GM12878 (cell line): ENCODE data around the gene HPS5. TPM values are rescaled to one million over a fixed set of nuclear protein-coding genes. Genes with fewer than 3 reads are reported as not detected.
A peak's percentile ranks its signal among the peaks of the same experiment; 100 is the strongest.

Experiments
- ATAC-seq: fragments of 200-7000 bp; cut with Tn5 transposase; 3 replicates; pipeline ENCODE4 v1.9.1; 2020; ENCODE audit warnings: mild to moderate bottlenecking, moderate library complexity
- BruUV-seq: library from RNA; stranded (reverse); fragments of 400-500 nt; replicated peaks from 2 replicates; lab custom pipeline; 2021; lab: Mats Ljungman, UMichigan
- CTCF ChIA-PET: fragments of 300-600 bp; sonication (Branson Sonifier 250); formaldehyde crosslinking; extraction: SDS; loops from one replicate; lab custom pipeline; 2021; ENCODE audit warnings: inconsistent platforms; lab: Yijun Ruan, JAX
- POLR2A ChIA-PET: fragments of 350-600 bp; formaldehyde crosslinking; extraction: SDS; loops from one replicate; lab custom pipeline; 2021; ENCODE audit warnings: inconsistent platforms; lab: Charles Lee
- RAD21 ChIA-PET: fragments of 300-600 bp; sonication (Branson Sonifier 250); formaldehyde crosslinking; loops from one replicate; lab custom pipeline; 2023; ENCODE audit warnings: antibody characterized with exemption; ENCODE audit not compliant: unreplicated experiment; lab: Charles Lee
- SMC1A ChIA-PET: fragments of 300-600 bp; sonication (Branson Sonifier 250); formaldehyde crosslinking; loops from one replicate; lab custom pipeline; 2023; ENCODE audit not compliant: unreplicated experiment, uncharacterized antibody; lab: Charles Lee
- DNase-seq: peaks from one replicate; pipeline ENCODE4 v3.0.0-alpha.2; 2011; ENCODE audit warnings: low read depth, low spot score
- FAIRE-seq: peaks from 3 replicates; lab custom pipeline; 2011; peaks lifted over from hg19 to GRCh38; lab: Jason Lieb, UNC
- H2AFZ ChIP-seq: 2 replicates; pipeline ENCODE4 v1.6.0; 2011; ENCODE audit warnings: low read depth, low read length, control low read depth; ENCODE audit not compliant: control insufficient read depth
- H3K27ac ChIP-seq: 2 replicates; pipeline ENCODE4 v1.5.1; 2011; ENCODE audit warnings: control low read depth; ENCODE audit not compliant: control insufficient read depth, insufficient read depth
- H3K27me3 ChIP-seq, 2 experiments: replicated peaks in 1 of 2; 2 replicates each; pipeline versions ENCODE4 v1.6.0 to v1.6.1; 2011; ENCODE audit warnings: low read length in 1 of 2; ENCODE audit not compliant: control insufficient read depth in 2 of 2, insufficient read depth in 2 of 2
- H3K36me3 ChIP-seq, 2 experiments: 2 replicates each; pipeline ENCODE4 v1.5.1; 2011; ENCODE audit warnings: low read length in 1 of 2; ENCODE audit not compliant: control insufficient read depth in 2 of 2, insufficient read depth in 2 of 2
- H3K4me1 ChIP-seq: 2 replicates; pipeline ENCODE4 v1.6.1; 2011; ENCODE audit warnings: mild to moderate bottlenecking, low read length, moderate library complexity, mixed read lengths; ENCODE audit not compliant: control insufficient read depth, insufficient read depth
- H3K4me2 ChIP-seq: 2 replicates; pipeline ENCODE4 v1.6.0; 2011; ENCODE audit warnings: control low read depth; ENCODE audit not compliant: control insufficient read depth, insufficient read depth
- H3K4me3 ChIP-seq: fragments of 200-600 bp; sonication (generic); 2 replicates; pipeline ENCODE4 v1.5.1; 2016
- H3K79me2 ChIP-seq: 2 replicates; pipeline ENCODE4 v1.6.0; 2011; ENCODE audit warnings: low read length; ENCODE audit not compliant: control insufficient read depth, insufficient read depth
- H3K9ac ChIP-seq: 2 replicates; pipeline ENCODE4 v1.8.0; 2011; ENCODE audit warnings: low read length, control low read depth, mixed read lengths; ENCODE audit not compliant: control insufficient read depth, insufficient read depth
- H3K9me3 ChIP-seq: replicated peaks from 3 replicates; pipeline ENCODE4 v1.5.1; 2011; ENCODE audit warnings: mild to moderate bottlenecking, low read length; ENCODE audit not compliant: control insufficient read depth, insufficient read depth
- H4K20me1 ChIP-seq: 2 replicates; pipeline ENCODE4 v1.6.0; 2011; ENCODE audit not compliant: control insufficient read depth, insufficient read depth
- CHD2 ChIP-seq: IDR thresholded peaks from 2 replicates; pipeline ENCODE4 v1.6.1; 2011; ENCODE audit warnings: low read depth, low read length, improper control_type of control experiment, borderline replicate concordance
- PAX8 ChIP-seq: fragments of 450-650 bp; IDR thresholded peaks from 2 replicates; pipeline ENCODE4 v1.6.1; 2017; ENCODE audit warnings: mild to moderate bottlenecking, moderate library complexity
- PML ChIP-seq: IDR thresholded peaks from 2 replicates; pipeline ENCODE4 v1.6.1; 2012; ENCODE audit warnings: low read length, inconsistent platforms
- POLR2AphosphoS2 ChIP-seq: IDR thresholded peaks from 2 replicates; pipeline ENCODE4 v1.6.1; 2011; ENCODE audit warnings: low read depth, mild to moderate bottlenecking, low read length, improper control_type of control experiment, moderate library complexity
- SPI1 ChIP-seq: IDR thresholded peaks from 2 replicates; pipeline ENCODE4 v1.6.1; 2011; ENCODE audit warnings: low read depth, mild to moderate bottlenecking, low read length, moderate library complexity, borderline replicate concordance; ENCODE audit not compliant: insufficient read depth
- ZNF24 ChIP-seq: fragments of 450-650 bp; IDR thresholded peaks from 2 replicates; pipeline ENCODE4 v1.6.1; 2017; ENCODE audit warnings: antibody characterized with exemption, mild to moderate bottlenecking
- WGBS: methylation state at CpG from one replicate; pipeline ENCODE4 v1.1.6; 2016; ENCODE audit warnings: low lambda C conversion rate; ENCODE audit not compliant: insufficient replicate concordance, insufficient coverage; ENCODE audit errors: missing lambda C conversion rate; 5-methylcytosine and 5-hydroxymethylcytosine counted together
- in situ Hi-C: fragments of 300-500 bp; cut with MboI; formaldehyde crosslinking; loops from 9 replicates; pipeline ENCODE4 v1.14.3; 2018; ENCODE audit warnings: mixed read lengths
- intact Hi-C: fragments of 100-400 bp; cut with micrococcal nuclease; formaldehyde crosslinking; loops from one replicate; pipeline ENCODE4 v1.14.2; 2022; ENCODE audit not compliant: unreplicated experiment
- polyA plus RNA-seq, 11 experiments: library from polyadenylated mRNA; depleted of rRNA in 4 of 11; unstranded in 6 of 11; stranded (reverse) in 5 of 11; fragments of >200 nt; fragmentation: Nextera tagmentation in 4 of 11; fragmentation: Illumina TruSeq in 1 of 11; extraction: Ambion mirVana in 4 of 11; extraction: Trizol in 1 of 11; gene quantifications; 1 replicate in 1 of 11; 2 replicates in 10 of 11; pipeline versions ENCODE4 v1.2.1 to v1.2.3, GENCODE V29; 2011 to 2016; ENCODE audit warnings: inconsistent platforms in 2 of 11, missing spikeins in 2 of 11, low read depth in 1 of 11
- total RNA-seq, 4 experiments: library from RNA; depleted of rRNA in 3 of 4; stranded (reverse); fragments of >200 nt in 3 of 4; fragmentation: Illumina TruSeq in 1 of 4; extraction: Trizol in 1 of 4; gene quantifications; 2 replicates each; pipeline versions ENCODE4 v1.2.1 to v1.2.3, GENCODE V29; 2013 to 2021
- TF ChIP-seq, protein P1 (sequence below): fragments of 450-650 bp; IDR thresholded peaks from 2 replicates; pipeline ENCODE4 v1.6.1; 2018; ENCODE audit warnings: mild to moderate bottlenecking, low read depth, moderate library complexity; ENCODE audit not compliant: partially characterized antibody
- TF ChIP-seq, protein P2 (sequence below): IDR thresholded peaks from 2 replicates; pipeline ENCODE4 v1.6.1; 2012; ENCODE audit warnings: low read length, inconsistent platforms

The HPS5 gene
- total and polyA plus RNA-seq, 10 of the 15 experiments (the other 5 are each of a cell fraction or from before 2014, with no cell fraction given) = 11.9 to 32.6 (median 23.5) TPM

DNA sequence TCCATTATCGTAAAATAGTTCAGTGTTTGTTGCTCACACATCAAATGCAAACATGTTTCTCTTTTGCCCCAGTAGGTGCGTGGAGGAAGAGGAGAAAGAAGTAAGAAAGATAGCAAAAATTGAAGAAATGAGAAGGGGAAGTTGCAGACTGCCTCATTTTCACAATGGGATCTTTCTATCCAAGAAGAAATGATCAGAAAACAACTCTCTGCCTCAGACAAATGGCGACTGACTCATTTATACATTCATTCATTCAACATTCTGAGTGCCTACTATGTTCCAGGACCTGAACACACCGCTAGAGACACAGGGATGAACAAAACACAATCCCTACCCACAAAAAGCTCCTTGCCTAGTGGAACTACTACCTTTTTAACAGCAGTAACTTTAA, 367 bp downstream of the HPS5 start:
- intact Hi-C loops (loop anchor here (2.0 to 10.0 kb wide), 3 partner anchors 75 to 313 kb away; partner anchors contain the start of genes SPTY2D1 and TSG101), in situ Hi-C loops (no loop called here)
- Histone ChIP-seq H3K36me3 (peaks cover 0 to 1% of the 10 kb centered on the region in 2 experiments; a peak in 1 of 4 replicates), H3K4me3 (peak overlapping the region; percentile 95), H3K4me2 (peak overlapping the region; percentile 71), H3K9me3 (no peaks in the 10 kb centered on the region), H3K4me1 (0 out of 2 replicates have a peak, but pooled peaks cover 2% of the 10 kb centered on the region), H3K27ac (peak overlapping the region; percentile 100), H3K27me3 (no peaks in the 10 kb centered on the region), H3K9ac (peak overlapping the region; percentile 96), H4K20me1 (no peaks in the 10 kb centered on the region), H3K79me2 (peaks cover 93% of the 10 kb centered on the region), H2AFZ (peak overlapping the region; percentile 99)
- TF ChIP-seq, protein P1, sequence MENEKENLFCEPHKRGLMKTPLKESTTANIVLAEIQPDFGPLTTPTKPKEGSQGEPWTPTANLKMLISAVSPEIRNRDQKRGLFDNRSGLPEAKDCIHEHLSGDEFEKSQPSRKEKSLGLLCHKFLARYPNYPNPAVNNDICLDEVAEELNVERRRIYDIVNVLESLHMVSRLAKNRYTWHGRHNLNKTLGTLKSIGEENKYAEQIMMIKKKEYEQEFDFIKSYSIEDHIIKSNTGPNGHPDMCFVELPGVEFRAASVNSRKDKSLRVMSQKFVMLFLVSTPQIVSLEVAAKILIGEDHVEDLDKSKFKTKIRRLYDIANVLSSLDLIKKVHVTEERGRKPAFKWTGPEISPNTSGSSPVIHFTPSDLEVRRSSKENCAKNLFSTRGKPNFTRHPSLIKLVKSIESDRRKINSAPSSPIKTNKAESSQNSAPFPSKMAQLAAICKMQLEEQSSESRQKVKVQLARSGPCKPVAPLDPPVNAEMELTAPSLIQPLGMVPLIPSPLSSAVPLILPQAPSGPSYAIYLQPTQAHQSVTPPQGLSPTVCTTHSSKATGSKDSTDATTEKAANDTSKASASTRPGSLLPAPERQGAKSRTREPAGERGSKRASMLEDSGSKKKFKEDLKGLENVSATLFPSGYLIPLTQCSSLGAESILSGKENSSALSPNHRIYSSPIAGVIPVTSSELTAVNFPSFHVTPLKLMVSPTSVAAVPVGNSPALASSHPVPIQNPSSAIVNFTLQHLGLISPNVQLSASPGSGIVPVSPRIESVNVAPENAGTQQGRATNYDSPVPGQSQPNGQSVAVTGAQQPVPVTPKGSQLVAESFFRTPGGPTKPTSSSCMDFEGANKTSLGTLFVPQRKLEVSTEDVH = no peak
- TF ChIP-seq PAX8 (0 out of 2 replicates have a peak, but pooled peaks have one; percentile 83), POLR2AphosphoS2 (no peak), CHD2 (no peak), PML (no peak), ZNF24 (peak; percentile 93), SPI1 (peak; percentile 36; the same call in 1 of the 2 replicates)
- TF ChIP-seq, protein P2, sequence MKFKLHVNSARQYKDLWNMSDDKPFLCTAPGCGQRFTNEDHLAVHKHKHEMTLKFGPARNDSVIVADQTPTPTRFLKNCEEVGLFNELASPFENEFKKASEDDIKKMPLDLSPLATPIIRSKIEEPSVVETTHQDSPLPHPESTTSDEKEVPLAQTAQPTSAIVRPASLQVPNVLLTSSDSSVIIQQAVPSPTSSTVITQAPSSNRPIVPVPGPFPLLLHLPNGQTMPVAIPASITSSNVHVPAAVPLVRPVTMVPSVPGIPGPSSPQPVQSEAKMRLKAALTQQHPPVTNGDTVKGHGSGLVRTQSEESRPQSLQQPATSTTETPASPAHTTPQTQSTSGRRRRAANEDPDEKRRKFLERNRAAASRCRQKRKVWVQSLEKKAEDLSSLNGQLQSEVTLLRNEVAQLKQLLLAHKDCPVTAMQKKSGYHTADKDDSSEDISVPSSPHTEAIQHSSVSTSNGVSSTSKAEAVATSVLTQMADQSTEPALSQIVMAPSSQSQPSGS = 0 out of 2 replicates have a peak, but pooled peaks have one; percentile 10
- ChIA-PET POLR2A (interaction anchor here (0.5 to 4.5 kb wide), 14 partner anchors 8 to 1243 kb away, joined by 3 to 59 read pairs (median 5); partner anchors contain the start of genes LDHA, SPTY2D1 and TSG101), SMC1A (interaction anchor here (1.2 to 4.4 kb wide), 12 partner anchors 9 to 315 kb away, joined by 3 to 48 read pairs (median 10); partner anchors contain the start of genes LDHA, SAA2 and SPTY2D1), CTCF (interaction anchor here (0.8 to 4.0 kb wide), 9 partner anchors 9 to 1159 kb away, joined by 3 to 44 read pairs (median 4); partner anchors contain the start of gene LDHA), RAD21 (interaction anchor here (0.5 to 4.1 kb wide), 14 partner anchors 9 to 312 kb away, joined by 3 to 29 read pairs (median 4); partner anchors contain the start of gene LDHA)
- DNase-seq (no peak), FAIRE-seq (no peak), ATAC-seq (peak; percentile 8)
- 1% methylated on average over 4 of the region's 4 CpGs for WGBS
- BruUV-seq = TSS peak; percentile 75
